Osteoblast (primary cell): ENCODE results near the gene CSF2RB. TPM values are rescaled to one million over a fixed set of nuclear protein-coding genes. Genes with fewer than 3 reads are reported as not detected.

Experiments
- DNase-seq: peaks from one replicate; pipeline ENCODE4 v3.0.0; 2011; ENCODE audit warnings: low spot score, mixed read lengths; ENCODE audit not compliant: insufficient read length; ENCODE audit errors: missing footprints
- H2AFZ ChIP-seq: 2 replicates; pipeline ENCODE4 v1.6.0; 2011; ENCODE audit warnings: mild to moderate bottlenecking, low read length
- H3K27ac ChIP-seq: 2 replicates; pipeline ENCODE4 v1.5.1; 2011; ENCODE audit warnings: mild to moderate bottlenecking, low read depth, low read length, moderate library complexity
- H3K27me3 ChIP-seq: 2 replicates; pipeline ENCODE4 v1.6.0; 2012; ENCODE audit warnings: mild to moderate bottlenecking, control low read depth, inconsistent platforms, low read length, moderate library complexity; ENCODE audit not compliant: insufficient read depth
- H3K36me3 ChIP-seq: 2 replicates; pipeline ENCODE4 v1.5.1; 2011; ENCODE audit warnings: mild to moderate bottlenecking, low read length, control low read depth, moderate library complexity; ENCODE audit not compliant: insufficient read depth
- H3K4me1 ChIP-seq: 2 replicates; pipeline ENCODE4 v1.5.1; 2011; ENCODE audit warnings: mild to moderate bottlenecking, low read length, control low read depth, moderate library complexity; ENCODE audit not compliant: insufficient read depth
- H3K4me2 ChIP-seq: 2 replicates; pipeline ENCODE4 v1.6.0; 2011; ENCODE audit warnings: mild to moderate bottlenecking, low read length; ENCODE audit not compliant: insufficient read depth
- H3K4me3 ChIP-seq: fragments of 200-600 bp; sonication (generic); 3 replicates; pipeline ENCODE4 v1.5.1; 2012; ENCODE audit warnings: mild to moderate bottlenecking, low read length, inconsistent platforms; ENCODE audit not compliant: insufficient read depth
- H3K79me2 ChIP-seq: 2 replicates; pipeline ENCODE4 v1.6.0; 2012; ENCODE audit warnings: mild to moderate bottlenecking, low read length, control low read depth, inconsistent platforms; ENCODE audit not compliant: insufficient read depth
- H3K9me3 ChIP-seq: 2 replicates; pipeline ENCODE4 v1.5.1; 2011; ENCODE audit warnings: low read depth, low read length, control low read depth
- H4K20me1 ChIP-seq: 2 replicates; pipeline ENCODE4 v1.6.0; 2012; ENCODE audit warnings: mild to moderate bottlenecking, low read length, control low read depth; ENCODE audit not compliant: insufficient read depth
- total RNA-seq: library from RNA; depleted of rRNA; stranded (reverse); fragments of >200 nt; gene quantifications from 2 replicates; pipeline ENCODE4 v1.2.3, GENCODE V29; 2012
- TF ChIP-seq, protein P1 (sequence below): IDR thresholded peaks from 2 replicates; pipeline ENCODE4 v1.5.1; 2011; ENCODE audit warnings: mild to moderate bottlenecking, low read depth, low read length, moderate library complexity; ENCODE audit errors: extremely low read depth

The CSF2RB gene
- total RNA-seq, 1 donor = 1.1 TPM

DNA sequence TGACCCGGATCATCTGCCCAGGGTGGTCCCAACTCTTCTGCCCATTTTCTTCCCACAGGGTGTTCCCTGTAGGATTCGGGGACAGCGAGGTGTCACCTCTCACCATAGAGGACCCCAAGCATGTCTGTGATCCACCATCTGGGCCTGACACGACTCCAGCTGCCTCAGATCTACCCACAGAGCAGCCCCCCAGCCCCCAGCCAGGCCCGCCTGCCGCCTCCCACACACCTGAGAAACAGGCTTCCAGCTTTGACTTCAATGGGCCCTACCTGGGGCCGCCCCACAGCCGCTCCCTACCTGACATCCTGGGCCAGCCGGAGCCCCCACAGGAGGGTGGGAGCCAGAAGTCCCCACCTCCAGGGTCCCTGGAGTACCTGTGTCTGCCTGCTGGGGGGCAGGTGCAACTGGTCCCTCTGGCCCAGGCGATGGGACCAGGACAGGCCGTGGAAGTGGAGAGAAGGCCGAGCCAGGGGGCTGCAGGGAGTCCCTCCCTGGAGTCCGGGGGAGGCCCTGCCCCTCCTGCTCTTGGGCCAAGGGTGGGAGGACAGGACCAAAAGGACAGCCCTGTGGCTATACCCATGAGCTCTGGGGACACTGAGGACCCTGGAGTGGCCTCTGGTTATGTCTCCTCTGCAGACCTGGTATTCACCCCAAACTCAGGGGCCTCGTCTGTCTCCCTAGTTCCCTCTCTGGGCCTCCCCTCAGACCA lies 24.0 kb downstream of the CSF2RB start:
- Histone ChIP-seq H3K4me2 (no peak overlapping the region), H3K36me3 (no peaks in the 10 kb centered on the region), H3K4me3 (no peak overlapping the region), H4K20me1 (no peaks in the 10 kb centered on the region), H3K27ac (no peak overlapping the region), H3K79me2 (no peaks in the 10 kb centered on the region), H3K4me1 (no peaks in the 10 kb centered on the region), H3K27me3 (peaks cover 10% of the 10 kb centered on the region), H3K9me3 (no peaks in the 10 kb centered on the region), H2AFZ (no peak overlapping the region)
- DNase-seq = peak; percentile 43
- TF ChIP-seq, protein P1, sequence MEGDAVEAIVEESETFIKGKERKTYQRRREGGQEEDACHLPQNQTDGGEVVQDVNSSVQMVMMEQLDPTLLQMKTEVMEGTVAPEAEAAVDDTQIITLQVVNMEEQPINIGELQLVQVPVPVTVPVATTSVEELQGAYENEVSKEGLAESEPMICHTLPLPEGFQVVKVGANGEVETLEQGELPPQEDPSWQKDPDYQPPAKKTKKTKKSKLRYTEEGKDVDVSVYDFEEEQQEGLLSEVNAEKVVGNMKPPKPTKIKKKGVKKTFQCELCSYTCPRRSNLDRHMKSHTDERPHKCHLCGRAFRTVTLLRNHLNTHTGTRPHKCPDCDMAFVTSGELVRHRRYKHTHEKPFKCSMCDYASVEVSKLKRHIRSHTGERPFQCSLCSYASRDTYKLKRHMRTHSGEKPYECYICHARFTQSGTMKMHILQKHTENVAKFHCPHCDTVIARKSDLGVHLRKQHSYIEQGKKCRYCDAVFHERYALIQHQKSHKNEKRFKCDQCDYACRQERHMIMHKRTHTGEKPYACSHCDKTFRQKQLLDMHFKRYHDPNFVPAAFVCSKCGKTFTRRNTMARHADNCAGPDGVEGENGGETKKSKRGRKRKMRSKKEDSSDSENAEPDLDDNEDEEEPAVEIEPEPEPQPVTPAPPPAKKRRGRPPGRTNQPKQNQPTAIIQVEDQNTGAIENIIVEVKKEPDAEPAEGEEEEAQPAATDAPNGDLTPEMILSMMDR = no peak

DNA sequence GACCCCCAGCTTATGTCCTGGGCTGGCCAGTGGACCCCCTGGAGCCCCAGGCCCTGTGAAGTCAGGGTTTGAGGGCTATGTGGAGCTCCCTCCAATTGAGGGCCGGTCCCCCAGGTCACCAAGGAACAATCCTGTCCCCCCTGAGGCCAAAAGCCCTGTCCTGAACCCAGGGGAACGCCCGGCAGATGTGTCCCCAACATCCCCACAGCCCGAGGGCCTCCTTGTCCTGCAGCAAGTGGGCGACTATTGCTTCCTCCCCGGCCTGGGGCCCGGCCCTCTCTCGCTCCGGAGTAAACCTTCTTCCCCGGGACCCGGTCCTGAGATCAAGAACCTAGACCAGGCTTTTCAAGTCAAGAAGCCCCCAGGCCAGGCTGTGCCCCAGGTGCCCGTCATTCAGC lies 24.6 kb downstream of the CSF2RB start:
- no peak overlapping the region for H3K27ac ChIP-seq
- H2AFZ ChIP-seq = no peak overlapping the region
- H3K4me2 ChIP-seq = no peak overlapping the region
- no peaks in the 10 kb centered on the region for H3K9me3 ChIP-seq
- no peaks in the 10 kb centered on the region for H3K79me2 ChIP-seq
- H3K4me3 ChIP-seq = no peak overlapping the region
- no peaks in the 10 kb centered on the region for H4K20me1 ChIP-seq
- TF ChIP-seq, protein P1 = no peak
- DNase-seq = peak; percentile 38
- no peaks in the 10 kb centered on the region for H3K36me3 ChIP-seq
- H3K27me3 ChIP-seq = peaks cover 12% of the 10 kb centered on the region
- H3K4me1 ChIP-seq = no peaks in the 10 kb centered on the region

DNA sequence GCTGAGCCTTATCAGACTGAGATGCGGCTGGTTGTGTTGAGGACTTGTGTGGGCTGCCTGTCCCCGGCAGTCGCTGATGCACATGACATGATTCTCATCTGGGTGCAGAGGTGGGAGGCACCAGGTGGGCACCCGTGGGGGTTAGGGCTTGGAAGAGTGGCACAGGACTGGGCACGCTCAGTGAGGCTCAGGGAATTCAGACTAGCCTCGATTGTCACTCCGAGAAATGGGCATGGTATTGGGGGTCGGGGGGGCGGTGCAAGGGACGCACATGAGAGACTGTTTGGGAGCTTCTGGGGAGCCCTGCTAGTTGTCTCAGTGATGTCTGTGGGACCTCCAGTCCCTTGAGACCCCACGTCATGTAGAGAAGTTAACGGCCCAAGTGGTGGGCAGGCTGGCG lies 25.5 kb downstream of the CSF2RB start:
- Histone ChIP-seq H3K27ac (no peak overlapping the region), H3K9me3 (no peaks in the 10 kb centered on the region), H3K36me3 (no peaks in the 10 kb centered on the region), H3K4me1 (no peaks in the 10 kb centered on the region), H3K27me3 (peaks cover 15% of the 10 kb centered on the region), H3K4me2 (no peak overlapping the region), H3K4me3 (no peak overlapping the region), H4K20me1 (no peaks in the 10 kb centered on the region), H2AFZ (no peak overlapping the region), H3K79me2 (no peaks in the 10 kb centered on the region)
- TF ChIP-seq, protein P1 = no peak
- DNase-seq = no peak

DNA sequence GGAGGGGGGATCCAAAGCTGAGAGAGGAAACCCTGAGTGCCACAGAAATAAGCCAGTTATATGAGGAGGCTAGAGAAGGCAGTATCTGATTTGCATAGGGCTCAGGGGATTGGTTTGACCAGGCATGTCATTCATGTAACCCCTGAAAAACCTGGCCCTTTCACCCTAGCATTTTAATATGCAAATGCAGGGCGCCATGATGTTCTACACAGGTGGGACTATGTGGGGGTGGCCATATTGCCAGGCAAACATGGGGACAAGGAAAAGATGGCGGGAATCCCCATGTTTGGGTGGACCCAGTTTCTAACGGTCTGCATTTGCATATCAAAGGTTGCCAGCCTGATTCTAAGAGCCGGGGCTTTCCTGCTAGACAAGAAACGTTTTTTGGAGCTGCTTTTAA lies 27.2 kb downstream of the CSF2RB start:
- H3K27me3 ChIP-seq = peaks cover 17% of the 10 kb centered on the region
- H3K36me3 ChIP-seq = no peaks in the 10 kb centered on the region
- H3K79me2 ChIP-seq = no peaks in the 10 kb centered on the region
- H2AFZ ChIP-seq = no peak overlapping the region
- no peak overlapping the region for H3K4me3 ChIP-seq
- no peak overlapping the region for H3K27ac ChIP-seq
- no peak overlapping the region for H3K4me2 ChIP-seq
- no peaks in the 10 kb centered on the region for H4K20me1 ChIP-seq
- H3K4me1 ChIP-seq = no peaks in the 10 kb centered on the region
- TF ChIP-seq, protein P1 = no peak
- DNase-seq = peak; percentile 45
- no peaks in the 10 kb centered on the region for H3K9me3 ChIP-seq
